GM19328 (cell line): ENCODE results near the gene AGXT2.
"Not testable (repeated sequence)": the region's sequence is repeated elsewhere in the genome, so short reads cannot be mapped to it uniquely, and the experiment has no call there.

Experiments
- ATAC-seq: cut with Tn5 transposase; IDR thresholded peaks from one replicate; pipeline ENCODE4 v1.9.1; 2021; ENCODE audit warnings: mild to moderate bottlenecking, moderate library complexity; ENCODE audit not compliant: unreplicated experiment

Gene AGXT2

DNA sequence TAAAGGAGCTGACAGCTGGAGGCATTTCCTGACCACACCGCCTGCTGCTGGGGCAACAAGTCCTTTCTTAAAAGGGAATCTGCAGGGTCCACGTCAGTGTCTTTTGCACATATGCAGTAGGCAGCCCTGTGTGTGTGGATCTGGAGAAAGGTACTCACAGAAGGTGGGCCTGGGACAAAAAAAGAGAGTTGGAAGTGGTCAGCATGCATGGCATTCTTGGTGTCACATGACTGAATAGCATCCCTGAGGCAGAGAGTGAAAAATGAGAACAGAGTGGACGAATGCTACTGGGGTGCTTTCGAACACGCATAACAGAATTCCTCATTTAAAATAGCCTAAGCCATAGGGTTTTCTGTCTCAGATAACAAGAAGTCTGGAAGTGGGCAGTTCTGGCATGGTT lies 71.4 kb downstream of the AGXT2 start:
- ATAC-seq, result no peak

DNA sequence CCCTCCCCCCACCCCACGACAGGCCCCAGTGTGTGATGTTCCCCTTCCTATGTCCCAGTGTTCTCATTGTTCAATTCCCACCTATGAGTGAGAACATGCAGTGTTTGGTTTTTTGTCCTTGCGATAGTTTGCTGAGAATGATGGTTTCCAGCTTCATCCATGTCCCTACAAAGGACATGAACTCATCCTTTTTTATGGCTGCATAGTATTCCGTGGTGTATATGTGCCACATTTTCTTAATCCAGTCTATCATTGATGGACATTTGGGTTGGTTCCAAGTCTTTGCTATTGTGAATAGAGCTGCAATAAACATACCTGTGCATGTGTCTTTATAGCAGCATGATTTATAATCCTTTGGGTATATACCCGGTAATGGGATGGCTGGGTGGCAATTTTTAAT lies 76.1 kb downstream of the AGXT2 start:
- ATAC-seq, result not testable (repeated sequence)

DNA sequence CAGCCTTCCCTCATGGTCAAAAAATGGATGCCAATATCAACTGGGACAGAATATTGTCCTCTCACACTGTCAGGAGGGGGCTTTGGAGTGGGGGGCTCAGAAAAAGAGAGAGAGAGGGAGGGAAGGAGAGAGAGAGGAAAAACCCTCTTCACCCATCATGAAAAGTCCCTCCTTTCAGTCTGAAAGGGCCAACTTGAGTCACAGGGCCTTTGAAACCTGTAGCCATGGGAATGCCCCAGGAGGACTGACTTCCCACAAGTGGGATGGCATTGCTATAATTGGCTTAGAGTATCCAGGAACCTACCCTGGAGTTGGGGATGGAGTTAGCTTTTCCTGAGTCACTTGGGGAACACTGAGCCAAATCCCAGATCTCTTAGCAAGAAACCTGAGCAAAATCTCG lies 77.2 kb downstream of the AGXT2 start:
- no peak for ATAC-seq

DNA sequence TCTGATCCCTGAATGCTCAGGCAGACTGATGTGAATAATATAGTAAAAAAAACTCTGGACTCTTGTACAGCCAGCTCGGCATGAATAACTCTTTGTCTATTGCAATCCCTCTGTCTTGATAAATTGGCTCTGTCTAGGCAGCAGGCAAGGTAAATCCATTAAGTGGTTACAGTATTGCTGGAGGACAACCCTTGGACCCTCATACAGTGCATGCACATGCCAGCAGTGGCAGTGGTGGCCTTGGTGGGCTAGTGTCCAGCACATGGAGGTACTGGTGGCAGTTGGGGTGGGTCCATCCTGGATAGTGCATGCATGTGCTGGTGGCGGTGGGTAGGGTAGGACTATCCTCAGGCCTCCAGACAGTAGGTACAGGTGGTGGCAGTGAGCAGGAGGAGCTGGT lies 79.5 kb downstream of the AGXT2 start:
- no peak for ATAC-seq

DNA sequence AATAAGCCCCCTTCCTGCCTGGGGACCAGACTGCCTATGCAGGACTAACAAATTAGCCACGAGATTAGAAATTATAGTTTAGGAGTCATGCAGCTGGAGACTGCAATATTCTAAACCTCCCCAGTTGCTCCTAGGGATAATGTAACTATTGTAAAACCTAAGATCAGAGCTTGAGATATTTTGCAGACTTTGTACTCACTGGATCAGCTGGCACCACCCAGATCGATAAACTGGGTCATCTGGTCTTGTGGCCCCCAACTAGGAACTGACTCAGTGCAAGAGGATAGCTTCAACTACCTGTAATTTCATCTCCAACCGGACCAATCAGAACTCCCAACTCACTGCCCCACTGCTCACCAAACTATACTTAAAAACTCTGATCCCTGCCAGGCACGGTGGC lies 80.2 kb downstream of the AGXT2 start:
- no peak for ATAC-seq

DNA sequence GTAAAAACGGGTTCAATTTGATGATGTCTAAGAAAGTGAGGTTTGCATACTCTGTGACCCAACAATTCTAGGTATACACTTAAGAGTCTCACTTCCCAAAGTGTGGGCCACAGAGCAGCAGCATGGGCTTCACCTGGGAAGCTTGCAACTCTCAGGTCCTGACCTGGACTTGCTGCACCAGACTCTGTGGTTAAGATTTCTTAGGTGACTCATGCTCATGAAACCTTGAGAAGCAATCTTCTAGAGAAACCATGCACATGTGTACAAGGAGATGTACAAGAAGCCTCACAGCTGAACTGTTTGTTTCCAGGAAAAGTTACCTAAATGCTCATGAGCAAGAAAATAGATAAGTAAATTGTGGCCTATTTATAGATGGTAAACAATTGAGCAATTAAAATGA lies 88.4 kb downstream of the AGXT2 start:
- ATAC-seq, result peak; percentile 86

DNA sequence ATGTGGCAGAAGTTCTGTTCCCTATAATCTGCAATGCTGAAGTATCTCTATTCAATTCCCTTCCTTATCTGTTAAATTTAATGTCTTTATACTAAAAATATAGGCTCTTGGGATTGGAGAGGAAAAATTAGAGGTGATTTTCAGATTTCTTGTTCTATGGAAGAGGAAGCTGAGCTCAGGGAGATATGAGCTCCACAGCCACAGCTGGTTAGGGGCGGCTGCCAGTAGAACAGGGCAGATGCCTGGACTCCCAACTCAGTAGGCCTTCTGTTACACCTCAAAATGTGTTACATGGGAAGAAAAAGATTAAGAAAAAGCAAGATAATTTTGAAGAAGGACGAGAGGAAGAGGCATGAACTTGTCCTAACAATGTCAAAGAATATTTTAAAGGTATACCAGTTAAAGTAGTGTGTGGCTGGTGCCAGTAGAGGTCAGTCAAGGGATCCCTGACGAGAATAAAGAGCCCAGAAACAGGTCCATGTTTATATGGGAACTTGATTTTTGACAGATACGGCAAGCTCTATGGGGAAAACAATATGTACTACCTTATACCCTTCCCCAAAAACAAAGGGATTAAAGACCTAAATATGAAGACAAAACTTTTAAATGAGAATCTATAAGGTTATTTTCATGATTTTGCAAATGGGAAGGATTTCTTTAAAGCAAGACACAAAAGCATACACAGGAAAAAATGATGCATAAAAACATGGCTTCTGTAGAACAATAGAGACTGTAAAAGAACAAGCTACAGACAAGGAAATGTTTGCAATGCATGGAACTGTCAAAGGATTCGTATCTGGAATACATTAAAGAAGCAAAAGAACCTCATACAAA lies 89.7 kb downstream of the AGXT2 start:
- ATAC-seq, result no peak

DNA sequence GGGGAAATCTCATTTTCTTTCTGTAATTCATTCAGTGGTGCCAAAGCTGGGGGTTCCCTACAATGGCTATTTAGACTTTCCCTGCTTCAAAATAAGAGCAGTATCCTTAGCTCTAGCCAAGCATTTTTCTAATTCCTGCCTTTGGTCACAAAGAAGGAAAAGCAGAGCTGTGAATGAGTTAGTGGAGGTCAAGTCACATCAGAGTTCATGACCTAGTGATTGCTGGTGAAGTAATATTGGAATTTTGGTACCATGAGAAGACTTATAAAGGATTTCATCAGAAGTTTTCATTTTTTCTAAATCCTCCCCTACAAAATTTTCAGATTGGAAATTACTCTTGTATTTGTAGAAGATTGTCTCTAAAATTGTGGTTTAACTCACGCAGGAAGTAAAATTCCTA lies 90.4 kb downstream of the AGXT2 start:
- ATAC-seq, result no peak
